Neuronal stem cell (in vitro differentiated cells): ENCODE data around the gene MIGA2.

Experiments
- DNase-seq: peaks from one replicate; pipeline ENCODE4 v3.0.0-alpha.2; 2013; ENCODE audit warnings: low spot score
- H2AFZ ChIP-seq: one replicate; pipeline ENCODE4 v1.6.1; 2013; ENCODE audit warnings: mild to moderate bottlenecking, low read length, inconsistent platforms
- H2AK5ac ChIP-seq: 2 replicates; pipeline ENCODE4 v1.6.1; 2013; ENCODE audit warnings: low read depth, mild to moderate bottlenecking, inconsistent platforms, low read length, moderate library complexity, mixed read lengths
- H2BK120ac ChIP-seq: 2 replicates; pipeline ENCODE4 v1.6.1; 2013; ENCODE audit warnings: low read depth, mild to moderate bottlenecking, inconsistent platforms, low read length, moderate library complexity, mixed read lengths
- H2BK12ac ChIP-seq: one replicate; pipeline ENCODE4 v1.6.1; 2013; ENCODE audit warnings: low read length, inconsistent platforms
- H2BK15ac ChIP-seq: 2 replicates; pipeline ENCODE4 v1.6.1; 2013; ENCODE audit warnings: mild to moderate bottlenecking, low read length, inconsistent platforms, mixed read lengths
- H2BK5ac ChIP-seq: one replicate; pipeline ENCODE4 v1.6.1; 2013; ENCODE audit warnings: inconsistent platforms, mild to moderate bottlenecking, low read length, moderate library complexity
- H3K14ac ChIP-seq: one replicate; pipeline ENCODE4 v1.6.1; 2013; ENCODE audit warnings: low read length, inconsistent platforms
- H3K18ac ChIP-seq: 2 replicates; pipeline ENCODE4 v1.6.1; 2013; ENCODE audit warnings: low read length, inconsistent platforms
- H3K23ac ChIP-seq: 2 replicates; pipeline ENCODE4 v1.6.1; 2013; ENCODE audit warnings: low read depth, mild to moderate bottlenecking, mixed read lengths, low read length, inconsistent platforms; ENCODE audit not compliant: poor library complexity
- H3K27ac ChIP-seq: replicated peaks from 3 replicates; pipeline ENCODE4 v1.5.1; 2013; ENCODE audit warnings: low read length, inconsistent platforms
- H3K27me3 ChIP-seq, 3 experiments: 2 replicates each; pipeline ENCODE4 v1.6.1; 2013; ENCODE audit warnings: low read length in 3 of 3, mild to moderate bottlenecking in 2 of 3, inconsistent platforms in 1 of 3, low read depth in 1 of 3, mixed read lengths in 1 of 3, moderate library complexity in 1 of 3; ENCODE audit not compliant: control insufficient read depth in 3 of 3, insufficient read depth in 3 of 3
- H3K36me3 ChIP-seq, 2 donors: replicated peaks in 1 of 2; 2 replicates each; pipeline ENCODE4 v1.6.1; 2013; ENCODE audit warnings: low read length in 2 of 2; ENCODE audit not compliant: control insufficient read depth in 2 of 2, insufficient read depth in 2 of 2
- H3K4ac ChIP-seq: 2 replicates; pipeline ENCODE4 v1.6.1; 2013; ENCODE audit warnings: inconsistent platforms, mild to moderate bottlenecking, low read length, moderate library complexity
- H3K4me1 ChIP-seq, 2 donors: 1 replicate in 1 of 2; 2 replicates in 1 of 2; pipeline ENCODE4 v1.6.1; 2013; ENCODE audit warnings: low read length in 2 of 2, low read depth in 1 of 2; ENCODE audit not compliant: control insufficient read depth in 2 of 2, insufficient read depth in 1 of 2
- H3K4me2 ChIP-seq: one replicate; pipeline ENCODE4 v1.6.1; 2013; ENCODE audit warnings: mild to moderate bottlenecking, low read length, inconsistent platforms; ENCODE audit not compliant: insufficient read depth, poor library complexity, severe bottlenecking
- H3K4me3 ChIP-seq, 2 donors: 2 replicates each; pipeline ENCODE4 v1.5.1; 2013; ENCODE audit warnings: low read length in 2 of 2, mild to moderate bottlenecking in 2 of 2, inconsistent platforms in 1 of 2, moderate library complexity in 1 of 2
- H3K79me1 ChIP-seq: one replicate; pipeline ENCODE4 v1.6.1; 2013; ENCODE audit warnings: low read depth, mild to moderate bottlenecking, inconsistent platforms, low read length, moderate library complexity
- H3K9ac ChIP-seq: one replicate; pipeline ENCODE4 v1.6.1; 2013; ENCODE audit warnings: mild to moderate bottlenecking, low read depth, low read length, inconsistent platforms; ENCODE audit not compliant: poor library complexity
- H3K9me3 ChIP-seq, 2 donors: replicated peaks in 1 of 2; 2 replicates each; pipeline versions ENCODE3 to v1.6.1; 2013; ENCODE audit warnings: low read length in 2 of 2, mild to moderate bottlenecking in 2 of 2, inconsistent platforms in 1 of 2, low read depth in 1 of 2, mixed read lengths in 1 of 2, moderate library complexity in 1 of 2; ENCODE audit not compliant: control insufficient read depth in 2 of 2, insufficient read depth in 1 of 2
- H4K8ac ChIP-seq: one replicate; pipeline ENCODE4 v1.6.1; 2013; ENCODE audit warnings: low read depth, mild to moderate bottlenecking, inconsistent platforms, low read length, moderate library complexity
- H4K91ac ChIP-seq: one replicate; pipeline ENCODE4 v1.6.1; 2013; ENCODE audit warnings: low read length, low read depth, mild to moderate bottlenecking, inconsistent platforms; ENCODE audit not compliant: poor library complexity
- WGBS, 2 donors: extraction: QIAGEN DNeasy Blood & Tissue Kit; methylation state at CpG; one replicate each; pipeline ENCODE4 v1.1.7; 2013; ENCODE audit warnings: missing lambda C conversion rate in 2 of 2, mixed read lengths in 1 of 2; ENCODE audit not compliant: insufficient read length in 2 of 2, insufficient replicate concordance in 1 of 2; ENCODE audit errors: extremely low coverage in 2 of 2; 5-methylcytosine and 5-hydroxymethylcytosine counted together

MIGA2 gene

DNA sequence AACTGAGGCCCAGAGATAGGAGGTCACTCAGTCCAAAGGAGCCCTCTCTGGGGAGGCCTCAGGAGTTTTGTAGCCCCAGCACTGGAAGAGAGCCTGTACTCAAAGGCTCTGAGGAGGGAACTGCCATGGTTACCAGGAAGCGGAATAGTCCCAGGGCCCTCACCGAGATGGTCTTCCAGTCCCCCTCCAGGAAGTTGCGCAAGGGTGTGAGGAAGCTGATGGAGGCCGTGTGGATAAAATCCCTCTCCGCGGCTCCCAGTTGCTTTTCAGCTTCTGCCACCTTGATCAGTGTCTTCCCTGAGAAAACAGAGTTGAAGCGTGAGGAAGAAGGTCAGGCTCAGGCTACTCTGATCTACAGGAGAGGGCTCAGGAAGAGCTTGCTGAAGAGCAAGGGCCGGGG lies 21.8 kb upstream of the MIGA2 start:
- H2BK12ac ChIP-seq: no peak overlapping the region
- no peak overlapping the region for H3K9ac ChIP-seq
- H3K4me2 ChIP-seq: no peak overlapping the region
- no peaks in the 10 kb centered on the region for H3K9me3 ChIP-seq
- H4K8ac ChIP-seq: no peak overlapping the region
- no peaks in the 10 kb centered on the region for H3K27me3 ChIP-seq
- no peak overlapping the region for H4K91ac ChIP-seq
- DNase-seq: no peak
- H3K23ac ChIP-seq: no peak overlapping the region
- no peak overlapping the region for H3K14ac ChIP-seq
- no peak overlapping the region for H2BK120ac ChIP-seq
- no peak overlapping the region for H2BK15ac ChIP-seq
- H2AFZ ChIP-seq: no peak overlapping the region
- H3K18ac ChIP-seq: no peak overlapping the region
- H3K36me3 ChIP-seq: peaks cover 30 to 75% of the 10 kb centered on the region in 2 donors
- H3K4ac ChIP-seq: no peak overlapping the region
- no CpG with 5 or more reads among the region's 8 CpGs for WGBS, 2 donors
- peak overlapping the region; percentile 13 for H2BK5ac ChIP-seq
- H3K4me1 ChIP-seq: peaks cover 1 to 5% of the 10 kb centered on the region in 2 donors
- no peak overlapping the region for H2AK5ac ChIP-seq
- no peak overlapping the region for H3K4me3 ChIP-seq
- no peak overlapping the region for H3K27ac ChIP-seq
- peaks cover 11% of the 10 kb centered on the region for H3K79me1 ChIP-seq

DNA sequence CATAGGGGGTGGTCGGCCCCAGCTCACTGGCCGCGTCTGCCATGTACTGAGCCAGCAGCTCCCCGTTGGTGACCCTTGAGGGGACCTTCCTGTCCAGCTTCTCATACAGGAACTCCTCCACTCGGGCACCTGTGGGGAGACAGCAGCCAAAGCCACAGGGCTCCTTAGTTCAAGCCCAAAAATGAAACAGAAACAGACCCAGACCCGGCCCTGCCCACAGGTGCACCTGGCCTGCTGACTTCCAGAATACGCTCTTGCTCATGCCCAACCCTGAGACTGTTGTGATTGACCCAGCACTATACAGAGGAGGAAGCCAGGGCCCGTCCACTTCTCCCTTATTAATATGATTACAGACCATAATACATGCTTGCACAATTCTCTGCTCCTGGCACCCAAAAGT lies 15.3 kb upstream of the MIGA2 start:
- H3K23ac ChIP-seq: peak overlapping the region; percentile 11
- H4K91ac ChIP-seq: no peak overlapping the region
- H3K27me3 ChIP-seq: no peaks in the 10 kb centered on the region
- H2BK120ac ChIP-seq: no peak overlapping the region
- H3K14ac ChIP-seq: no peak overlapping the region
- WGBS, 2 donors: no CpG with 5 or more reads among the region's 8 CpGs
- H3K4me1 ChIP-seq: peaks cover 6 to 10% of the 10 kb centered on the region in 2 donors
- H3K18ac ChIP-seq: no peak overlapping the region
- no peak overlapping the region for H2BK12ac ChIP-seq
- no peak overlapping the region for H2AFZ ChIP-seq
- no peak overlapping the region for H3K27ac ChIP-seq
- no peak overlapping the region for H3K9ac ChIP-seq
- H3K36me3 ChIP-seq: peaks cover 0 to 18% of the 10 kb centered on the region in 2 donors
- H2BK5ac ChIP-seq: no peak overlapping the region
- no peak for DNase-seq
- no peak overlapping the region for H3K4me2 ChIP-seq
- H2BK15ac ChIP-seq: no peak overlapping the region
- H3K9me3 ChIP-seq: no peaks in the 10 kb centered on the region
- no peak overlapping the region for H3K4me3 ChIP-seq
- H3K79me1 ChIP-seq: peaks cover 7% of the 10 kb centered on the region
- H4K8ac ChIP-seq: no peak overlapping the region
- no peak overlapping the region for H3K4ac ChIP-seq
- no peak overlapping the region for H2AK5ac ChIP-seq

DNA sequence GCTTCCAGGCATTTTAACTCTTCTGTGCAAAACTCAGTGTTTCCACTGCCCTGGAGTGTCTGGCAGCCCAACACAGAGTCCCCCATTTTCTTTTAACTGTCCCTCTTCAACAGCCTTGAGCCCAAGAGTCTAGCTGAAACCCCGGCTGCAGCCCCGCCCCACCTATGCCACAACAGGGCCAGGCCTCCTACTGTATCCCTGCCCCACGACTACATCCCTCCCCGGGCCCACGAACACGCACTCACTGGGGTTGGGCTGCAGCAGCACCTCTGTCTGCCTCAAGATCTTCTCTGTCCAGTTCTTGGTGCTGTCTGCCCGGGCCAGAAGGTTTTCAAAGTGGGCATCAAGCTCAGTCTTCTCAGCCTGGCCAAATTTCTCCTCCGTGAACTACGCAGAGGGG lies 14.4 kb upstream of the MIGA2 start:
- no peak overlapping the region for H3K4ac ChIP-seq
- no peak overlapping the region for H4K91ac ChIP-seq
- no peak overlapping the region for H2BK15ac ChIP-seq
- H3K14ac ChIP-seq: no peak overlapping the region
- H3K27ac ChIP-seq: no peak overlapping the region
- DNase-seq: no peak
- H3K4me1 ChIP-seq: peaks cover 15 to 18% of the 10 kb centered on the region in 2 donors
- no peak overlapping the region for H2AK5ac ChIP-seq
- no peak overlapping the region for H2BK120ac ChIP-seq
- H2BK5ac ChIP-seq: no peak overlapping the region
- H3K18ac ChIP-seq: no peak overlapping the region
- H3K79me1 ChIP-seq: peaks cover 10% of the 10 kb centered on the region
- no peak overlapping the region for H3K4me2 ChIP-seq
- H4K8ac ChIP-seq: no peak overlapping the region
- H3K23ac ChIP-seq: no peak overlapping the region
- WGBS, 2 donors: no CpG with 5 or more reads among the region's 9 CpGs
- H3K9ac ChIP-seq: no peak overlapping the region
- peaks cover 0 to 17% of the 10 kb centered on the region in 2 donors for H3K36me3 ChIP-seq
- no peak overlapping the region for H2BK12ac ChIP-seq
- no peak overlapping the region for H3K4me3 ChIP-seq
- H3K27me3 ChIP-seq: no peaks in the 10 kb centered on the region
- H3K9me3 ChIP-seq: no peaks in the 10 kb centered on the region
- no peak overlapping the region for H2AFZ ChIP-seq

DNA sequence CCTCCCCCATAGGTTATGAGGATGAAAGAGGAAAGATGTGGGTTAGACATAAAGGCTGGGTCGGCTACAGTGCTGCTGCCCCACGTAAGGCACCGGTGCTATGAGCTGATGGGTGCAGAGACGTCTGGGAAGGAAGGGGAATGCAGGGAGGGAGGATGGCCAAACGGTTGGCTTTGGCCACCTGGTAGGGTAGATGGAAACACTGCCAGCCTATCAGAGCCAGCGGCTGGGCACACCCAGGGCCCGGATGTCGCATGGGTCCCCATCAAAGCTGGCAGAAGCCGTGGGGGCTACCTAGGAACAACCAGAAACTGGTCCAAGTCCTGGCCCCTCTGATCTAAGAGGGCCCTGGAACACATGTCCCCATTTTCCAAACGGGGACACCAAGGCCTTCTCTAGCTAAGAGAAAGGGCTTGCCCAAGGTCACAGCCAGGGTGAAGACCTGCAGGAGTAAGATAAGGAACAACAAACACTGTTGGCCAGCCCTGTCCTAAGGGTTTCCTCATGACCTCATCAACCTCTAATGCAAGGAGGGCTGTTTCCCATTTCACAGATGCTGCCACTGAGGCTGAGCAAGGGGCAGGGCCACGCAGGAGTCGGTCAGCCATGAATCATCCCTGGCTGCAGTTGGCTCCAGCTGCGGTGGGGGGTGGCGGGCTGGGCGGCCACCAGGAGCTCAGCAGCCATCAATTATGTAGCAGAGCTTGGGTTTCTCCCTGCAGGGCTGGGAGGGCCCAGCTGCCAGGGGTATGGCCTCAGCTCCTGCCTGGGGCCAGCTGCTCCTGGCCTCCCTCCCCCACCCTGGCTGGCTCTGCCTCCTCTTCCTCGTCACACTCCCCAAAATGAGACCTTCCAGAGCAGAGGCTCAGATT lies 13.2 kb upstream of the MIGA2 start:
- Histone ChIP-seq H3K4ac (no peak overlapping the region), H3K9ac (peak overlapping the region; percentile 70), H3K79me1 (peaks cover 20% of the 10 kb centered on the region), H3K27ac (no peak overlapping the region), H3K4me3 (no peak overlapping the region), H3K9me3 (no peaks in the 10 kb centered on the region), H2BK5ac (no peak overlapping the region), H3K36me3 (peaks cover 0 to 10% of the 10 kb centered on the region in 2 donors), H4K91ac (no peak overlapping the region), H3K18ac (no peak overlapping the region), H2BK12ac (no peak overlapping the region), H2AFZ (no peak overlapping the region), H3K4me2 (no peak overlapping the region), H3K27me3 (no peaks in the 10 kb centered on the region), H3K4me1 (peaks cover 19 to 23% of the 10 kb centered on the region in 2 donors), H4K8ac (no peak overlapping the region), H3K23ac (no peak overlapping the region), H2BK15ac (no peak overlapping the region), H2AK5ac (peak overlapping the region; percentile 7), H2BK120ac (no peak overlapping the region), H3K14ac (no peak overlapping the region)
- WGBS, 2 donors: no CpG with 5 or more reads among the region's 16 CpGs
- DNase-seq: no peak
